Epithelial cell of proximal tubule (primary cell): Measurements from ENCODE around the gene SEMA6A. TPM values are rescaled to one million over a fixed set of nuclear protein-coding genes. Genes with fewer than 3 reads are reported as not detected.
"Not testable (repeated sequence)": the region's sequence is repeated elsewhere in the genome, so short reads cannot be mapped to it uniquely, and the experiment has no call there.

ENCODE experiments used
- DNase-seq: peaks from one replicate; pipeline ENCODE4 v3.0.0-alpha.2; 2011; ENCODE audit warnings: low read depth
- H3K4me3 ChIP-seq: 2 replicates; pipeline ENCODE4 v1.5.1; 2011; ENCODE audit warnings: low read depth, mild to moderate bottlenecking, low read length
- CTCF ChIP-seq: conservative IDR thresholded peaks from 2 replicates; pipeline ENCODE4 v1.5.1; 2012; ENCODE audit warnings: low read depth, mild to moderate bottlenecking, low read length
- total RNA-seq: library from RNA; depleted of rRNA; stranded (reverse); fragments of >200 nt; gene quantifications from 2 replicates; pipeline ENCODE4 v1.2.3, GENCODE V29; 2015

SEMA6A gene
- total RNA-seq, 1 donor from 2014 or later, result 11.6 TPM

GRCh38 chr5:116550082-116550481, 24.5 kb downstream of the SEMA6A start:
- no peak for TF ChIP-seq CTCF
- no peak for DNase-seq
- H3K4me3 ChIP-seq, result no peak overlapping the region

GRCh38 chr5:116546743-116547124, 27.9 kb downstream of the SEMA6A start:
- TF ChIP-seq CTCF, result no peak

GRCh38 chr5:116546033-116546742, 28.4 kb downstream of the SEMA6A start:
- H3K4me3 ChIP-seq, result no peak overlapping the region
- no peak for TF ChIP-seq CTCF
- no peak for DNase-seq

More at GRCh38 chr5:116546743-116547124, 27.9 kb downstream of the SEMA6A start:
- H3K4me3 ChIP-seq, result no peak overlapping the region
- DNase-seq, result no peak

- not testable (repeated sequence) for DNase-seq, H3K4me3 ChIP-seq
Measured at GRCh38 chr5:116545465-116545864, 29.2 kb downstream of the SEMA6A start.

- H3K4me3 ChIP-seq, result no peak overlapping the region
- TF ChIP-seq CTCF, result no peak
- DNase-seq, result no peak
Measured at GRCh38 chr5:116544531-116545241, 29.9 kb downstream of the SEMA6A start.

- TF ChIP-seq CTCF, result no peak
- H3K4me3 ChIP-seq, result no peak overlapping the region
- no peak for DNase-seq
Measured at GRCh38 chr5:116543501-116543900, 31.1 kb downstream of the SEMA6A start.

GRCh38 chr5:116542619-116543018, 32.0 kb downstream of the SEMA6A start:
- no peak overlapping the region for H3K4me3 ChIP-seq
- no peak for TF ChIP-seq CTCF
- no peak for DNase-seq
